GM19193 (cell line): ENCODE data around the gene HEMK1.

Source experiments
- POLR2A ChIP-seq: IDR thresholded peaks from 4 replicates; pipeline ENCODE4 v1.6.1; 2011; ENCODE audit not compliant: insufficient read depth, insufficient read length; ENCODE audit errors: extremely low read depth

The HEMK1 gene

GRCh38 chr3:50582083-50582482 is 12.8 kb downstream of the HEMK1 start:
- TF ChIP-seq POLR2A: no peak

GRCh38 chr3:50583897-50584296 is 14.6 kb downstream of the HEMK1 start:
- TF ChIP-seq POLR2A: no peak

- TF ChIP-seq POLR2A: no peak
Measured at GRCh38 chr3:50584391-50584790, 15.1 kb downstream of the HEMK1 start.

- TF ChIP-seq POLR2A: no peak
Measured at GRCh38 chr3:50585919-50586762, 16.8 kb downstream of the HEMK1 start.

GRCh38 chr3:50586763-50587070 is 17.4 kb downstream of the HEMK1 start:
- no peak for TF ChIP-seq POLR2A

- TF ChIP-seq POLR2A: no peak
Measured at GRCh38 chr3:50587373-50587772, 18.1 kb downstream of the HEMK1 start.

DNA sequence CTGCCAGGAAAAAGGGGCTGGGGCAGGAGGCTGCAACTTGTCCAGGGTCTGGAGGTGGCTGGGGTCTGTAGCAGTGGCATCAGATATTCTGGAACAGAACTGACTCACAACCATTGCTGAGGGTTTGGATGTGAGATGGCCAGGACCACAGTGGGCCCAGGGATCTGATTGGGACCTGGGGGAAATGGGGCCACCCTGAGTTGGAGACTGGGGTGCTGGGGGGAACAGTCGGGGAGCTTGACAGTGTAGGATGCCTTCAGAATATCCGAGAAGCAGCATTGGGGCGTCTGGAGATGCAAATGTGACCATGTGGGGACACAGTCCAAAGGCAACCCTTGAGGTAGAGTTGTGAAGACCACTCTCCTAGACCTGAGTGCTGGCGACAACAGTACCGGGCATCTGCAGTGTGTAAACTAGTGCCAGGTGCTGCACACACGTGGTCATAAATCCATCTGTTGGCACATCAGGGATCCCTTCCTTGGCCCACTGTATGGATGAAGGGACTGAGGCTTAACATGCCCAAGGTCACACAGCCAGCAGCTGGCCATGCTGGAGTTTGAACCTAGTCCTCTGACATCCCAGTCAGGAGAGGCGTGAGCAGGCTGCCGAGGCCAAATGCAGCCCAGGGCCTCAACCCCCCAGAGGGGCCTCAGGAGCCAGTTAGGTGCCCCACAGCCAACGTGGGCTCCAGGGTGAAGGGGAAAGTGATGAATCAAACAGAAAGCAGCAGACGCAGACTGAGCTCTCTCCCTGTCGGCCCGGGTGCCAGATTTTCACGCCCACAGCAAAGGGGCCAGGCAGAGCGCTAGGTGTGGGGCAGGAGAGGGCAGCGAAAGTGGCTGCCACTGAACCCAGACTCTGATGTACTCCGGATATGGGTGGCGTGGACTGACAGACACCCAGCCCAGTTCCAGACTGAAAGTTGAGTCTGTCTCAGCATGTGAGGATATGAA is 18.8 kb downstream of the HEMK1 start:
- TF ChIP-seq POLR2A: no peak

- TF ChIP-seq POLR2A: no peak
Measured at GRCh38 chr3:50588759-50589433, 19.6 kb downstream of the HEMK1 start.

GRCh38 chr3:50591196-50591741 is 21.9 kb downstream of the HEMK1 start:
- TF ChIP-seq POLR2A: no peak

- TF ChIP-seq POLR2A: no peak
Measured at GRCh38 chr3:50592568-50592967, 23.2 kb downstream of the HEMK1 start.

DNA sequence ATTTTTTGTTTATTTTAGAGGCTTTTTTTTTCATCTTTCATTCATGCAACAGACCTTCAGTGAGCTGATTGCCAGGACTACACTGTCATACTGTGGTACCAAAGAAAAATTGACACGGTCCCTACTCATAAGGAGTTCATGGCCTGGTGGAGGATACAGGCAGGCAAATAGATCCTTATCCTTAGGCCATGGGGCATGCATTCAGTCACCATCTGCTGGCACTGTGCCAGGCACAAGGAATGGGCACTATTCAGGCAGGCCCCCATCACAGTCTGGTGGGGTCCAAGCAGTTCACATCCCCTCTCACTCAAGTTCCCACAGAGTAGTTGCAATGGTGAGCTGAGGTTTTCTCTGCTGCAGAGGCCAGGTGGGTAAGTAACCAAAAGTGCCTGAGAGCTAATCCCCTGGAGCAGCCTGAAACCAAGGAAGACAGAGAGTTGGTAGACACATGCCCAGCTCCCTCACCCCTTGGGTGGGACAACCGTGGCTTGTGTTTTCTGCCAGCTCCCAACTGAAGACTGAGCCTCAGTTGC is 25.0 kb downstream of the HEMK1 start:
- TF ChIP-seq POLR2A: no peak

DNA sequence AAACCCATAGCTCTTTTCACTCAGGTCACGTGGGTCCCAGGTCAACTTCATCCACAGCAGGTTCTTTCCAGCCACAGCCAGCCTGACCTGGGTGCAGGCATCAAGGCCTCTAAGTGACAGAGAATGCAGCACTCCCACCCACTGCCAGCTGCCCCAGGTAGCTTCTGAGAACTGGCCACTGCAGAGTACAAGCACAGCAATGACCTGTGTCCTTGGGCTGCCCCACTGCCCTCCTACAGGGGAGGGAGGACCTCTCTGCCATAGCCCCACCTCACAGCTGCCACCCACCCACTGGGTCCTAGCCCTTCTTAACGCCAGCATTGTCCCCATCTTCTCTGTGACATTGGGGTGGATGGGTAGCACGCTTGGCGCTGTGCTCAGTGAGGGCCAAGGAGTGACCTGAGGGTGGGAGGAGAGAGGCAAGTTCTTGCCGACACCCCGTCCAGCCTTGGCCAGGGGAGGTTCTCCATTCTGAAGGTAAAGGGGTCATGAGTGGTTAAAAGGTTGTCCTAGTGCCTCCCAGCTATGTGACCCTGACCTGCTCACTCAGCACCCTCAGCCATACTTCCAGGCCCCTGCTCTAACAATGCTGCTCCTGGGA is 29.9 kb downstream of the HEMK1 start:
- no peak for TF ChIP-seq POLR2A

DNA sequence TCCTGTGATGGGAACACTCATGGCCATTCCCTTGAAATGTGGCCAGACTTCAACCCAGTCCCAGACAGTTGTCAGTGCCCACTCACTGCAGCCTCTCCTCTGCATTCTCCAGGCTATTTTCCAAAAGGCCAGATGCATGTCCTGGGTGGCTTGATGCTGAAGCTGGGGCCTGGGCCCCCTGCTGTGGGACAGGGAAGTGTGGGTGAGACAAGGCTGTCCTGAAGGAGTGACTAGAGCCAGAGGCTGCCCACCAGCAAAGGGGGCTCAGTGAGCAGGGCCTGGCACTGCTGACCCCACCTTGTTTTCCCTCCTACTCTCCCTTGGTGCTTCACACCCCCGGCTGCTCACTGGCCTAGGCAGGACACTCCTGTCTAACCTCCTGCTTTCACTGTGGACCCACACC is 30.4 kb downstream of the HEMK1 start:
- no peak for TF ChIP-seq POLR2A

- TF ChIP-seq POLR2A: no peak
Measured at GRCh38 chr3:50600141-50600753, 30.9 kb downstream of the HEMK1 start.

DNA sequence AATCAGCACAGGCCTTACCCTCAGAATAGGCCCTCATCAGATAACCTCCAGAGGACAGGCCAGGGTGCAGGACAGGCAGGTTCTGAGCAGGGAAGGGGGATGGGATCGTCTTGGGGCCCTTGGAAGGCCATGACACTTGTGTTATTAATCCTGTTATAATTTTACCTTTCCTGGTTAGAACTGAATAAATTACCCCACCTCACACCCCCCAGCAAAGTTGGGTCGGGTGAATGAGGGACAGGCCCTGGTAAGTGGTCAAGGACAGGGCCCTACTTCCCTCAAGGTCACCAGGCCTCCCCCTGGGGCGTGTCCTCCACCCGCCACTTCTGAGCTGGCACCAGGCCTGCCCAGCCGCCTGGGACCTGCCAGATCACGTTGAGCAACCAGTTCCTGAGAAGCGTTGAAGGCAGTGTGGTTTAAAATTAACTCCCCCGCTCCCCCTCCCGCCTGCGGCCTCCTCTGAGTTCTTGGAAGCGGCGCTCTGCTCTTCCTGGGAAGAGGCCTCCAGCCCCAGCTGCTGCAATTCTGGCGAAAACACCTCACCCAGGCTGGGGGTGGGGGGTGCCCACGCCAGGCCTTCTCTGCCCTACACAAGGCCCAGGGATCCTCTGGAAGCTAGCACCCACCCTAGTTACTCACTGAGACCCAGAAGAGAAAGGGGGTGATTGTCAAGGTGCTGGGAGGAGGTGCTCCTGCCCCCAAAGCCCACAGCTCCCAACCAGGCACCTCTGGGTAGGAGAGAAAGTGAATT is 31.7 kb downstream of the HEMK1 start:
- peak; percentile 16 for TF ChIP-seq POLR2A
